HG03139 (cell line): Measurements from ENCODE around the gene SLC7A1.

Source experiments
- ATAC-seq: cut with Tn5 transposase; IDR thresholded peaks from one replicate; pipeline ENCODE4 v1.9.1; 2021; ENCODE audit not compliant: unreplicated experiment

SLC7A1 gene

GRCh38 chr13:29583073-29583785 is 12.3 kb downstream of the SLC7A1 start:
- ATAC-seq: no peak

GRCh38 chr13:29582171-29582570 is 13.3 kb downstream of the SLC7A1 start:
- no peak for ATAC-seq

GRCh38 chr13:29581666-29582065 is 13.8 kb downstream of the SLC7A1 start:
- ATAC-seq: no peak

DNA sequence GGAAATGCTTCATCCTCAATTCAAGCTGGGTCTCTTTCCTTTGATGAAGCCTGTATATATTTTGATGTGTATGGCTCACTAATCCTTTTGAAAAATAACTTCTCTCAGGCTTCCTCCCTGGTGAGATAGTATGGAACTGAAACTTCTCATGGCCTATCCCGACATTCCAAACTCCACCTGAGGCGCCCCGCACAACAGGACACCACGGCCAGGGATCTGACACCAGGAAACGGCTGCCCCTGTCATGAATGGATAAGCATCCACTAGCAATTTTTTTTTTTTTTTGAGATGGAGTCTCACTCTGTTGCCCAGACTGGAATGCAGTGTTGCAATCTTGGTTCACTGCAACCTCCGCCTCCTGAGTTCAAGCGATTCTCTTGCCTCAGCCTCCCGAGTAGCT is 16.4 kb downstream of the SLC7A1 start:
- ATAC-seq: no peak

DNA sequence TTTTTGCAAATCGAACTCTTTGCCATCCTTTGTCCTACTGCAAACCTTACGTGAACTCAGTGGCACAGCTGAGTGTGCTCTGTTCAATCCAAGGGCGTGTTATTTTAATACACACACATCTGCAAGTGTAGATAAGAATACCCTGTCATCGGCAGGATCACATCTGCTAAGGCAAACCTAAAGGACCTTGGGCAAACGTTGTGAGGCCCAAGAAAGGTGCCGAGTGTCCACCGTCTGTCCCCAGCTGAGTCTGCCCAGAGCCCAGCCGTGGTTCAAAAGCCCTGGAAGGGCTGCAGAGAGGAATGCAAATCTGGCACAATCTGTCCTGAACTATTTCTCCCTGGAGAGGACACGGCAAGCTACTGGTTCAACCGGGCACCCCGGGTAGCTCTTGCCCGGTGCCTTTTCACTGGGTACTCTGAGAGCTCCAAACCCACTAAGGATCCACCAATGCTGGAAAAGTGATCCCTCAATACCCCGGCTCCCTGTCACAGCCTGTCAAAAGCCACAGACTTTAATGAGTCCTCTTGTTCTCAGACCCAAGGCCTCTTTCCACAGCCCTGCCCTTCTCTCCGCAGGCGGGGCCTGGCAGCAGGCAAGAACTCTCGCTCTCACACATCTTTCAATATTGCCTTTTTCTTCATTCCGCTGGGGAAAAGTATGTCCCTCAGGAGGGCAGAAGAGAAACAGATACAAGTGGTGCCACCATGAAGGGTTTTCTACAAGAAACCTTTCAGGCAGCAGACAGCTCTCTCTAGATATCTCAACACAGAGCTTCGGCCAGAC is 17.0 kb downstream of the SLC7A1 start:
- ATAC-seq: no peak

- no peak for ATAC-seq
Observed at GRCh38 chr13:29577136-29578051, 18.1 kb downstream of the SLC7A1 start.

DNA sequence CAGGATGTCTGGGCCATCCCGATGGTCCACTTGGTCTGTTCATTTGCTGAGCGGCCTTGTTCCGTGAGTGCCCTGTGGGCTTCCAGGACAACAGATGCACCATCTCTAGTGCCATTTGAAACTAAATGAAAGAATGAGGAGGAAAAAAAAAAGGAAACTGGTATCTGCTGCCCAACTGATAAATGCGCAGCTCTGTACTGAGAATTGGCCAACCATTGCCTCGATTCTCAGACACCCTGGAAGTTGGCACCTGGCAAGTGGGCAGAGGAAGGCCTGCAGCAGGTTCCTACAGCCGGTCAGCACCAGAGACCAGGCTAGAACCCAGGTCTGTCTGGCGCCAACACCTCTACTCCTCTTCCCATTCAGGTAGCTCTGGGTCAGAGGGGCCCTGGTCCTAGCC is 18.9 kb downstream of the SLC7A1 start:
- no peak for ATAC-seq

GRCh38 chr13:29575098-29575497 is 20.4 kb downstream of the SLC7A1 start:
- ATAC-seq: no peak

DNA sequence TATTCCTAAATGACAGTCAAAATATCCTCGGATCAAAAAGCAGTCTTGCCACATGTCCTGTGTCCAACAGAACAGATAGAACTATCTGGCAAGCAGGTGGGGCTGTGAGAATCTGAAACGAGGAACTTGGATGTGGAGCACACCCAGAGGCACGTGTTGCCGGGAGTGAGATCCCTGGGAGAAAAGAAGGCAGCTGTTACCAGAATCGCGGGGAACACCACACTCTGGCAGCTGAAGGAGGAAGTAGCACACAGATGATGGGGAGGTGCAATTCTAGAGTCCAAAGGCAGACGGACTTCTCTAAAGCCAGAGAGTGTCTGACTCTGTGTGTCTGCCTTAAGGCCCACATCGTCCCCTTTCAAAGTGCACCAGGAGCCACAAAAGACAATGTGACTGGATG is 22.3 kb downstream of the SLC7A1 start:
- no peak for ATAC-seq

DNA sequence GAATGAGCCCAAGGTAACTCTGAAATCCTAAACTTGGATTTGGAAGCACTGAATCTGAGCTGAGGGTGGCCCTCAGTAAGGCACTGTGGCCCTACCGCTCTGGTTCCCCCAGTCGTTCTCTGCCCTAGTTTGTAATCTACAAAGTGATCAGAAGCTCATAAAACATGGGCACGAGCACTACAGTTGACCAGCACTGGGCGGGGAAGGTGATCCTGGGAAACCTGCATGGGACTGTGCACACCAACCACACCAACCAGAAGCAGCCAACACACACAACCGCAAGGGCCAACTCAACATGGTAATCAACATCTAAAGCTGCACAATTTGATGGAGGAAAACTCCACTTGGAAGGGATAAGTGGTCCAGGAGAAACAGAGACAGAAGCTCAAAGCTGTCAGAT is 22.9 kb downstream of the SLC7A1 start:
- ATAC-seq: no peak

DNA sequence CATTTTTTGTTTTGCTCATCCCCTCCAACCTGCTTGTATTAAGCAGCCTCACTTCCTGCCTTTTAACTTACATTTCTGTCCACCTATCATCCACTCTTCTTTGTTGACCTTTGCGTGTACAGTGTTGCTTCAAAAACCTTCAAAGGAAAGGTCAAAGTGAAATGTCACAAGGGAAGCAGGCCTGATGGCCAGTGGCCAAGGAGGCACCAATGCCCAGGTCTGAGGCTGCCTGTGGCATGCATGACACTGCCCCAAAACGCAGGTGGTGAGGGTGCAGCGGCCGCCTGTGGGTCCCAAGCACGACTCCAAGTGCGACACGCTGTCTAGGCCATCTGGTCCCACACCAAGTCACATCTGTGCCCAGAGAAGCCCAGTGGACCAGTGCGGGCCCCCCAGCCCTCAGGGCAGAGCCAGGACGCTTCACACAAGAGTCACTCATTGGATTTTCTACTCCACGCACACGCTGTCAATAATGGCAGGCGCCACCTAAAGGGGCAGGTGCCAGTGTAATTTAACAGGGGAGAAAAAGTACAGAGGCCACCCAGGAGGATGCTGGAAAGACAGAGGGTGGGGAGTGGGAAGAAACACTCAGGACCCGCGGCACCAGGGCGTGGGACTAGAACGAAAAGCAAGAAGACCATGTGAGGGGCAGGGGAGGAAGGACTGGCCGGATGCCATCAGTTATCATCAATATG is 23.5 kb downstream of the SLC7A1 start:
- no peak for ATAC-seq

DNA sequence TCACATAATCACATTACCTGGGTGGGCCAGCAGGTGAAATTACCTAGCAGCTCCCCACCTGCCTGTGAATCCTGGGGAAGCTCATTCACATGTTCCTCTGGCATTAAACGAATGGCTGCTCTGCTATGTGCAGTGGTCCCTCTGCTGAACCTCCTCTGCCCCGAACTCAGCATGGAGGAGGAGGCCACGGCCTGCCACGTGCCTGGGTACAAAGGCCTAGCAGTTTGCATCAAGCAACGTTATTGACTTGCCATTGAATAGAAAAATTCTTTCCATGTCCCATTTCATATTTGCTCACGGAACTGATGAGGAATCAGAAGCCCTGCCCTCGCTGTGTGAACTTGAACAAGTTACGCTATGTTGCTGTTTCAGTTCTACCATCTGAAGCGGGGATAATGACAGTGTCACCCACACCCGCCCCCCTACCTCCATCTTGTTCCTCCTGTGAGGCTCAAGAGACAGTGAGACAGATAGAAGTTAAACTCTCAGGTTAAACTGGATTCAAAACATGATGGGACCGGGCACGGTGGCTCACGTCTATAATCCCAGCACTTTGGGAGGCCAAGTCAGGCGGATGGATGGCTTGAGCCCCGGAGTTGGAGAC is 25.3 kb downstream of the SLC7A1 start:
- no peak for ATAC-seq

GRCh38 chr13:29569253-29570050 is 26.0 kb downstream of the SLC7A1 start:
- no peak for ATAC-seq

DNA sequence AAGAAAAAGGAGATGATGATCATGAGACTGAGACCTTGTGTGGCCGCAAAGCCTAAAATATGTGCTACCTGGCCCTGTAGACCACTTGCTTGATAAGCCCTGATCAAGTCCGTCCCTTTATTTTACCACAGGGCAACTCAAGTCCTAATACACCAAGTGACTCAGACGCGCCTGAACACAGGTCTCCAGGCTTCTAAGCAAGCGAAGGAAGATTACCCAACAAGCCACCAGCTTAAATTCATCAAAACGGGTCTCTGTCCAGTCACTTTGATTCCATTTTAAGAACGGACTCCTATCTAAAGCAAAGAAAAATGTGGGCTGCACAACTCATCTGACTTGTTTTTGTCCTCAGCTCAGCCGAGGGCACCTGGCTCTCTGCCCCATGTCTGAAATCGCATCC is 26.8 kb downstream of the SLC7A1 start:
- no peak for ATAC-seq

- ATAC-seq: no peak
Observed at GRCh38 chr13:29567411-29567810, 28.1 kb downstream of the SLC7A1 start.

DNA sequence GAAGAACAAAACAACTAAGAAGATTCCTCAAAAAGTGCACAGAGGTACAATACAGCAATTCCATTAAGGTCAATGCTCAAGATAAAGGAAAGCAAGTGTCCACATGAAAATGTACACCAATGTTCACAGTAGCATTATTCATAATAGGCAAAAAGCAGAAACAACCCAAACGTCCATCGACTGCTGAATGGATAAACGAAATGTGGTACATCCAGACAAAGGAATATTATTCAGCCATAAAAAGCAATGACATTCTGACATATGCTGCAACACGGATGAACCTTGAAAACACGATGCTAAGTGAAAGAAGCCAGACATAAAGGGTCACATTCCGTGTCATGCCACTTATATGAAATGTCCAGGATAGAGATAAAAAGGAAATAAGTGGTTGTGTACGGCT is 29.3 kb downstream of the SLC7A1 start:
- no peak for ATAC-seq

GRCh38 chr13:29564818-29565217 is 30.7 kb downstream of the SLC7A1 start:
- no peak for ATAC-seq

- ATAC-seq: no peak
Observed at GRCh38 chr13:29564373-29564772, 31.1 kb downstream of the SLC7A1 start.

DNA sequence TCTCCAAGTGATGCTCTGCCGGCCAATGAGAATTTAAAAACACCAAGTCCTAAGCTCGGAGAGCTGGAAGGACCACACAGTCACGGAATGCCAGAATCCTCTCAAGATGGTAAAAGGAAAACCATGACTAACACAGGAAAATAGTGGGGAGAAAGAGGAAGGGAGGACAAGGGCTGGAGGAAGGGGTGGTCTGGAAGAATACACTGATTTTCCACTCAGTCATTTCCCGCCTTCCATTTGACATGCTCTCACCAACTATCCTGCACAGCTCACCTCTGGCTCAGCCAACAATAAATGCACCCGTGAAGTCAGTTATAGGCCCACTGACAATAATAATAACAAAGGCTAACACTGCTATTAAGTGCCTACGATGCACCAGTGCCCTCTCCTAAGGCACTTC is 31.5 kb downstream of the SLC7A1 start:
- ATAC-seq: no peak
